GM18870 (cell line): ENCODE data around the gene ACY1.

Source experiments
- ATAC-seq: cut with Tn5 transposase; IDR thresholded peaks from one replicate; pipeline ENCODE4 v1.9.1; 2021; ENCODE audit warnings: moderate library complexity; ENCODE audit not compliant: unreplicated experiment

Gene ACY1

GRCh38 chr3:52004163-52004787 lies 20.9 kb downstream of the ACY1 start:
- no peak for ATAC-seq

- no peak for ATAC-seq
Observed at GRCh38 chr3:52004906-52005395, 21.6 kb downstream of the ACY1 start.

- no peak for ATAC-seq
Observed at GRCh38 chr3:52005571-52005986, 22.2 kb downstream of the ACY1 start.

- ATAC-seq: no peak
Observed at GRCh38 chr3:52006017-52006819, 22.9 kb downstream of the ACY1 start.

- no peak for ATAC-seq
Observed at GRCh38 chr3:52006820-52007133, 23.4 kb downstream of the ACY1 start.

GRCh38 chr3:52007291-52007690 lies 24.0 kb downstream of the ACY1 start:
- no peak for ATAC-seq

GRCh38 chr3:52010431-52010830 lies 27.1 kb downstream of the ACY1 start:
- ATAC-seq: no peak

GRCh38 chr3:52012699-52013098 lies 29.4 kb downstream of the ACY1 start:
- no peak for ATAC-seq

GRCh38 chr3:52013802-52014598 lies 30.7 kb downstream of the ACY1 start:
- ATAC-seq: no peak

- no peak for ATAC-seq
Observed at GRCh38 chr3:52014613-52015012, 31.3 kb downstream of the ACY1 start.

- ATAC-seq: no peak
Observed at GRCh38 chr3:52015438-52016228, 32.3 kb downstream of the ACY1 start.

GRCh38 chr3:52017586-52017985 lies 34.3 kb downstream of the ACY1 start:
- no peak for ATAC-seq

GRCh38 chr3:52018319-52019000 lies 35.1 kb downstream of the ACY1 start:
- ATAC-seq: no peak

- no peak for ATAC-seq
Observed at GRCh38 chr3:52019352-52020080, 36.2 kb downstream of the ACY1 start.

- ATAC-seq: no peak
Observed at GRCh38 chr3:52020796-52021195, 37.5 kb downstream of the ACY1 start.

GRCh38 chr3:52021489-52022268 lies 38.3 kb downstream of the ACY1 start:
- no peak for ATAC-seq

GRCh38 chr3:52022323-52023100 lies 39.2 kb downstream of the ACY1 start:
- no peak for ATAC-seq

- ATAC-seq: no peak
Observed at GRCh38 chr3:52023101-52023770, 39.9 kb downstream of the ACY1 start.
